Right forelimb (tissue), 1 donor: ENCODE results near the gene KCNA3.

ENCODE experiments used
- DNase-seq: peaks from one replicate; pipeline ENCODE4 v3.0.0-alpha.2; 2018

KCNA3 gene

GRCh38 chr1:110674337-110675059, at the start of gene KCNA3:
TSS of gene KCNA3 (minus strand) at chr1:110674940. CDS start at chr1:110674809, 131 bp downstream.
- peak; percentile 50 for DNase-seq

GRCh38 chr1:110722807-110723206, 48.1 kb upstream of the KCNA3 start:
- no peak for DNase-seq

GRCh38 chr1:110719908-110720307, 45.2 kb upstream of the KCNA3 start:
- no peak for DNase-seq

GRCh38 chr1:110718452-110718851, 43.7 kb upstream of the KCNA3 start:
- no peak for DNase-seq

GRCh38 chr1:110717179-110717578, 42.4 kb upstream of the KCNA3 start:
- no peak for DNase-seq

- no peak for DNase-seq
Observed at GRCh38 chr1:110714374-110714995, 39.7 kb upstream of the KCNA3 start.

- DNase-seq: no peak
Observed at GRCh38 chr1:110713221-110713620, 38.5 kb upstream of the KCNA3 start.

- no peak for DNase-seq
Observed at GRCh38 chr1:110710314-110710713, 35.6 kb upstream of the KCNA3 start.

GRCh38 chr1:110708974-110709440, 34.3 kb upstream of the KCNA3 start:
- no peak for DNase-seq

GRCh38 chr1:110707232-110707631, 32.5 kb upstream of the KCNA3 start:
- DNase-seq: no peak

GRCh38 chr1:110706621-110707020, 31.9 kb upstream of the KCNA3 start:
- DNase-seq: no peak

- DNase-seq: no peak
Observed at GRCh38 chr1:110702260-110702659, 27.5 kb upstream of the KCNA3 start.

GRCh38 chr1:110700767-110701166, 26.0 kb upstream of the KCNA3 start:
- DNase-seq: no peak

GRCh38 chr1:110697606-110698005, 22.9 kb upstream of the KCNA3 start:
- DNase-seq: no peak

- DNase-seq: no peak
Observed at GRCh38 chr1:110696818-110697217, 22.1 kb upstream of the KCNA3 start.

GRCh38 chr1:110690709-110691365, 16.1 kb upstream of the KCNA3 start:
- DNase-seq: no peak

GRCh38 chr1:110689868-110690267, 15.1 kb upstream of the KCNA3 start:
- no peak for DNase-seq

GRCh38 chr1:110688514-110688913, 13.8 kb upstream of the KCNA3 start:
- no peak for DNase-seq

GRCh38 chr1:110687250-110687649, 12.5 kb upstream of the KCNA3 start:
- no peak for DNase-seq

- DNase-seq: no peak
Observed at GRCh38 chr1:110686188-110686587, 11.4 kb upstream of the KCNA3 start.

GRCh38 chr1:110684491-110684890, 9.8 kb upstream of the KCNA3 start:
- no peak for DNase-seq

- no peak for DNase-seq
Observed at GRCh38 chr1:110682898-110683297, 8.2 kb upstream of the KCNA3 start.

GRCh38 chr1:110680036-110680735, 5.4 kb upstream of the KCNA3 start:
- no peak for DNase-seq
